NCI-H2107 treated with DMSO at 0.1 percent for 48 hours (cell line): Measurements from ENCODE around the gene GKN2.
"Not testable (repeated sequence)": the region's sequence is repeated elsewhere in the genome, so short reads cannot be mapped to it uniquely, and the experiment has no call there.

Source experiments
- DNase-seq: peaks from one replicate; lab custom pipeline; 2025; ENCODE audit not compliant: unreplicated experiment; lab: John Stamatoyannopoulos, UW

The GKN2 gene

GRCh38 chr2:68961380-68961779 is 8.7 kb upstream of the GKN2 start:
- DNase-seq, result no peak

DNA sequence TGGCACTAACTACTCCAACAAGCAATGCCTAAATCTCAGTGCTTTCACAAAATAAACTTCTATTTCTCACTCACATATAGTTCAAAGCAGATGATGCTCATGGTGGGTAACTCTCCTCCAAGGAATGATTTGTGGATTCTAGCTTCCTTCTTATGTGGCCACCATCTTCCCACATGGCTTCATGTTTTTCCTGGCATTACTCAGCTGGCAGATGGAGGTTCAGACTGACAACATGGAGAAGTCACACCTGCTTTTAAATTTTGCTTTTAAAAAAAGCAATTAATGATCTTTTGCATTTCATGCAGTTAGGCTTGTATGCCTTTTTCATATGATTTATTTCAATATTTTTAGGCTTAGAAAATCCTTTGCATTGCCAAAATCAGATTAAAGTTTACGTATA is 6.3 kb upstream of the GKN2 start:
- DNase-seq, result no peak

- not testable (repeated sequence) for DNase-seq
Observed at GRCh38 chr2:68955432-68955831, 2.7 kb upstream of the GKN2 start.

DNA sequence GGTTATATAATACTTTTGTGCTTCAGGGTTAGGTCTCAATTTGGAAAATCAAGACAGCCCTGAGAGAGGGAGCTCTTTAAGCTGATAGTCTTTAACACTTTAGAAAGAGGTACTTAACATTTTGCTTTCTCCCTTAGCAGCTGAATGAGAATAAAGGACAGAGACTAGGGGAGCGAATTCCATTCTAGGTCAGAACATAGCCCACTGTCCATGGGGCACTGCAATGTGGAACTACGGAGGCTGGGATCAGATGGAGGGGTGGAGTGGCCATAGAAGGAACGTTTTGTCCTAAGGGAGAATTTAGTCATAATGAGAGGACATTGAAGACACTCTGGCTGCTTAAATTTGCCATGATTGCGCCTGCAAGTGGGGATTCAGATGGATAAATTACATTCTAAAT is 794 bp downstream of the GKN2 start:
- DNase-seq, result no peak

GRCh38 chr2:68948710-68949109 is 4.0 kb downstream of the GKN2 start:
- DNase-seq, result no peak

DNA sequence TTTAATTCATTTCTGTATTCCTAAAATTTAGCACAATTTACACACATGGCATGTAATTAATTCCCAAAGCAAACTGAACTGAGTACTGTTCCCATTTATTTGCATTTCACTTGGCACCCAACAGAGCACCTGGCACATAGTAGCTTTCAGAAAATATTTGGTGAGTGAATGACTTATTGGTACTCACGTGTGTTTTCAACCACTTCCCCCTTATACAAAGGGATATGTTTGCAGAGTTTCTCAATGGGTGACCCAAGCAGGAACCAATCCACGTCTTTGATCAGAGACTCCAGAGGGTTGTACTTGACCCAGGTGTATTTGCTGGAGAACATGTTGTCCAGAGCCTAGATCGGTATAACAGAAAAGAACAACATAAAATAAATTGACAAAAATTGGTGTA is 6.6 kb downstream of the GKN2 start:
- peak; percentile 6 for DNase-seq

GRCh38 chr2:68943581-68944568 is 8.8 kb downstream of the GKN2 start:
- peak; percentile 82 for DNase-seq

DNA sequence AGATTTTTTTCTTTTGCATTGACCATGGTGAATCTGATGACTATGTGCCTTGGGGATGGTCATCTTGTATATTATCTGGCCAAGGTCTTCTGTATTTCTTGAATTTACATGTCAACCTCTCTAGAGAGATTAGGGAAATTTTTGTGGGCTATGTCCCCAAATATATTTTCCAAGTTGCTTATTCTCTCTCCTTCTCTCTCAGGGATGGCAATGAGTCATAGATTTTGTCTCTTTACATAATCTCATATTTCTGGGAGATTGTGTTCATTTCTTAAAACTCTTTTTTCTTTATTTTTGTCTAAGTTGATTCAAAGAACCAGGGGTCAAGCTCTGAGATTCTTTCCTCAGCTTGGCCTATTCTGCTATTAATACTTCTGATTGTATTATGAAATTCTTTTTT is 9.9 kb downstream of the GKN2 start:
- no peak for DNase-seq

DNA sequence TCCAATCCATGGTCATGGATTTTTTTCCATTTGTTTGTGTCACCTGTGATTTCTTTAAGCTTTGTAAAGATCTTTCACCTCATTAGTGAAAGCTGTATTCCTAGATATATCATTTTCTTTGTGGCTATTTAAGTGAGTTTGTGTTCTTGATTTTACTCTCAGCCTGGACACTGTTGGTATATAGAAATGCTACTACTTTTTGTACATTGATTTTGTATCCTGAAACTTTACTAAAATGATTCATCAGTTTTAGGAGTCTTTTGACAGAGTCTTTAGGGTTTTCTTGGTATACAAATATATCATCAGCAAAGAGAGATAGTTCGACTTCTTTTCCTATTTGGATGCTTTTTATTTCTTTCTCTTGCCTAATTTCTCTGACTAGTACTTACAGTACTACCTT is 12.3 kb downstream of the GKN2 start:
- no peak for DNase-seq

- DNase-seq, result no peak
Observed at GRCh38 chr2:68939962-68940361, 12.7 kb downstream of the GKN2 start.

- DNase-seq, result no peak
Observed at GRCh38 chr2:68938938-68939337, 13.8 kb downstream of the GKN2 start.

- no peak for DNase-seq
Observed at GRCh38 chr2:68937346-68938055, 15.2 kb downstream of the GKN2 start.

DNA sequence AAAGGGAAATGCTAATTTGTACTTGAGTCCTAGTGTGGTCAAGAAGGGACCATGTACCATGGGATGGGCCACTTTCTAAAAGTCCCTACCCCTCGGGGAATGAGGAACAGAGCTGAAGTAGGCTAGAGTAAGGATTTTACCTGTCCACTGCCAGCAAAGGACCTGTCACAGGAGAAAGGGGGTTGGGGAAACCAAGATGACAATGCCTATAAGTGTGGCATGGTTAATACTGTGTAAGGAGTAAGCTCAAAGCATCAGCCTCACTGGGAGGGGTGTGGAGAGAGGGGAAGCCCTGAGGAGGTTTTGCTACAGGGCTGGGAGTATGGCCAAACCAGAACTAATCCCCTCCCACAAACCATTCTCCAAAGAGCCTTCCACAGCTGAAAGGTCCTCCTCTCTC is 15.8 kb downstream of the GKN2 start:
- no peak for DNase-seq

GRCh38 chr2:68936427-68936826 is 16.3 kb downstream of the GKN2 start:
- DNase-seq, result no peak

- DNase-seq, result no peak
Observed at GRCh38 chr2:68935471-68935870, 17.2 kb downstream of the GKN2 start.

GRCh38 chr2:68934021-68934420 is 18.7 kb downstream of the GKN2 start:
- no peak for DNase-seq

- DNase-seq, result no peak
Observed at GRCh38 chr2:68932402-68932801, 20.3 kb downstream of the GKN2 start.

DNA sequence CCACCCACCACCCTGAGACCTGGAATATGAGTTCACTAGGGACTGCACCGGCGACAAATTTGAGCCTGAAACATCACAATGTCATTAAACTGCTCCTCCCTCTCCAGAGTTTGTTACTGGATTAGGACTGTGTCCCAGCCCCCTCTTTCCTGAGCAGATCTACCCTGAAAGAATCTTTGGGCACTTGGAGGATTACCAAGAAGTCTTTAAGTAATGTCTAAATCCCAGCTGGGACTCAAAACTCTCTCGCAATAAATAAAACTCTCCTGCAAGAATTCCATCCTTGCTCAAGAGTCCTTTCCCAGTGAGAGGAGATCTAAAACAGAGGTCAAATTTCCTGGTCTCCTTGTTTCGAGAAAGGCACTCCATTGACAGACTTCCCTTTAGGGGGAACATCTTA is 20.9 kb downstream of the GKN2 start:
- no peak for DNase-seq

- no peak for DNase-seq
Observed at GRCh38 chr2:68931149-68931711, 21.5 kb downstream of the GKN2 start.

DNA sequence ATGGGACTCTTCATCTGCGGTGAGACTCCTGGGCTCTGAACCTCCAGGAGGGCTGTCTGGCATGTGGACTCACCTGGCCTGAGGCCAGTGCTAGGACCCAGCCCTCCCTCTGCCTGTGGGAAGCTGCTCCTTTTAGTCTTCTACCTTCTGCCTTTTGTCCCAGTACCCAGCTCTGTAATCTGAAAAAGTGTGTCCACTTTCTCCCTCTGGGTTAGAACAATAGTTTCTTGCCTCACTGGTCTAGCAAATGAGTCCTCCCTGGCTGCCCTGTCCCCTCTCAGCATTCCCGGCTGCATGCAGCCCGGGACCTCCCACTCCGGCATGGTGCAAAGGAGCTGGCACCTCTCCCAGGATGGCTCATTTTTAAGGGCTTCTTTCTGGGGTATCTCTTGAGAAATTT is 25.9 kb downstream of the GKN2 start:
- no peak for DNase-seq

DNA sequence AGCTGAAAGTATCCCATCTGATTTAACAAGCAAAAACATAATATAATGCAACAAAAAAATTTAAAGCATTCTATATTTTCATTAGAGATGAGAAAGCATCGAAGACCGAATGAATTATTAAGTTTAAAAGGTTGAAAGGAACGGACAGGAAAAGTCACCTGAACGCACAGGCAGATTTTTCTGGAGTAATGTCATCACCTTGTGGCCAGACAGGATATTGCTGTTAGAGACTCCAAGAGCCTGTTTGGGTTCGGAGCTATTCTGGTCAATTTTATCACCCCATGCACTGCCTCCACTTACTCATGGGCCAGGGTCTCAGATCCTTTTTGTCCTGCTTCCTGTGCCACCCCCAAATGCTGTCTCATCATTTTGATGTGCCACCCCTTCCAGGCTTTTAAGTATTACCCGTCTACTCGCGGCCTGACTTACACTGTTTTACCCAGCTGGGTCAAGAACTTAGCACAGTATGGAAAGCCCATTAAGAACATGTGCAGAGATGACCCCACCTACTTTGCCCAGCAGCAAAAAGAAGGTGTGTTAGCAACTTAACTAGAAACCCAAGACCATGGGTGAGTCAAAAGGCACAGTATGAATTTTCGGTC is 27.3 kb downstream of the GKN2 start:
- peak; percentile 32 for DNase-seq

GRCh38 chr2:68921646-68922045 is 31.0 kb downstream of the GKN2 start:
- no peak for DNase-seq
